ENCODE measurements around the gene ATP5IF1.

Gene ATP5IF1

DNA sequence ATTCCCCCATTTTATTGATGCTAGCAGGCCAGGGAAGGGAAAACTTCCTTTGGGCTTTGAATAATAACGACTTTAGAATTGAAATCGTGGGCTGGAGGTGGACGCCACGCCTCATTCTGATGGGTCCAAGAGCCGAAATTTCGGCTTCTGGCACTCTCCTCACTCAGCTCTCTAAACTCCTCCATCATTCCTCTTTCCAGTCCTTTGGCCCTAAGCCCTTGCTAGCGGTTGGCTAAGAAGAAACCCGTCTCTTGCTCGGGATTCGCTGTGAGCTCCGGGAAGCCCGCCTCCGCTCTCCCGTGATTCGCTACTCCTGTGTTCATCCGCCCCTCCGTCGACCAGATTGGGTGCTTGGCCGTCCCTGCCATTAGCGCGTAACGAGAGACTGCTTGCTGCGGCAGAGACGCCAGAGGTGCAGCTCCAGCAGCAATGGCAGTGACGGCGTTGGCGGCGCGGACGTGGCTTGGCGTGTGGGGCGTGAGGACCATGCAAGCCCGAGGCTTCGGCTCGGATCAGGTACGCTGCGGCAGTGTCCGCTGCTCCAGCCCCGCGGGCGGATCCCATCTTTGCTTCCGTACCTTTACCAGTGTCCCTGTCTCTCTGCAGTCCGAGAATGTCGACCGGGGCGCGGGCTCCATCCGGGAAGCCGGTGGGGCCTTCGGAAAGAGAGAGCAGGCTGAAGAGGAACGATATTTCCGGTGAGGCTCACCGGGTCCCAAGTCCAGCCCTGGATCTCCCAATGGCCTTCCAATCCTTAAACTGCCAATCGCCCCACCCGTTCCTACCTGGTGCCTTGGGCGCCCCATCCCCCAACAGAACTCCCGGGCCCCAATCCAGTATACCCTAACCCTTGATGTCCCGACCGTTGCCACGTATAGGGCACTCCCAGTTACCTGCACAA is at the start of gene ATP5IF1:
Gene ATP5IF1 (plus strand): TSS at position 370 of the 901 bp plus-strand sequence. CDS start 60 bp downstream, at position 430.
- peak; percentile 91 for DNase-seq (ENCODE audit: low read depth)

DNA sequence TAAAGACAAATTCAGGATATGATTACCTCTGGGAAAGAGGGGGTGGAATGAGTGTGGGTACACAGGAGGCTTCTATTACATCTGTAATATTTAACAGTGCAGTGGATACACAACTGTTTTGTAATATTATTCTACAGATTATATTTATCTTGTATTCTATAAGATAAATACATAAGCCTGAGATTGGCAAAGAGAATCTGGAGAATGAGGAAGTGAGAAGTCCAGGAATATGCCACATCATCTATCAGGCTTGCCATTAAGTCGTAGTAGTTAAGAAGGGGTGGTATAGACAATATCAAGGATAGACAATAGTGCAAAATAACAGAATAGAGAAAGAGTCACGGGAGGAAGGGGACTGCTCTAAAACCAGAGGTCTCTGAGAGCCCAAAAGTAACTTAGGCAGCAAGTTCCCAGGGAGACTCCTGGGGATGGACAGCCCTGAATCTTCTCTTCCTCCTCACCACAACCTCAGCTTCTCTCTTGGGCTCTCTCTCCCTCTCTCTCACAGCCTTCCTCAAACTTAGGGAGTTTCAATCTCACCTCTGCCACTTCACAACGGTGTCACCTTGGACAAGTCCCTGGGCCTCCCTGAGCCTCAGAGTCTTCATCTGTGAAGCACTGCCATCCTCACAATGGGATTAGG is 45.5 kb upstream of the ATP5IF1 start:
- DNase-seq (ENCODE audit: low read depth), result no peak

DNA sequence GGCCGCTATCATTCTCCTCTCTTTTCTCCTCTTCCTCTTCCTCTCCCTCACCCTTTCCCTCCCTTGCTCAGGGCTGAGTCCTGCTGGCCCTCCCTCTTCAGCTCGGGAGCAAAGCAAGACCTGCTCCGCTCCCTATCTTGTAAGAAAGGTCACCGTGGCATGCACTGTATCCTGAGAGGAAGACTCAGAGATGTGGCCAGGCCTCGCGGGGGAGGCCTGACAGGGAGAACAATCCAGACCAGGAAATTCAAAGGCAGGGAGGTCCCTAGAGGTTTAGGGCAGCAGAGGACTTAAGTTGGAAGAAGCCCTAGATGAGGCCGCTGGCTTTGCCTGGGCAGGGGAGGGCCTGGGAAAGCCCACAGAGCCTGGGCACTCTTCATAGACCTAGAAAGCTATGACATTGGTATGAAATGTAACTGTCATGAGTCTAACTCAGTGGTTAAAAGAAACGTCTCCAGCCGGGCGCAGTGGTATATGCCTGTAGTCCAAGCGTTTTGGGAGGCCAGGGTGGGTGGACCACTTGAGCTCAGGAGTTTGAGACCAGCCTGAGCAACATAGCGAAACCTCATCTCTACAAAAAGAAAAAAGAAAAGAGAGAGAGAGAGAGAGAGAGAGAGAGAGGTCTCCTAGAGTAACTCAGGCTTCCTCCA is 44.8 kb upstream of the ATP5IF1 start:
- DNase-seq (ENCODE audit: low read depth), result no peak

DNA sequence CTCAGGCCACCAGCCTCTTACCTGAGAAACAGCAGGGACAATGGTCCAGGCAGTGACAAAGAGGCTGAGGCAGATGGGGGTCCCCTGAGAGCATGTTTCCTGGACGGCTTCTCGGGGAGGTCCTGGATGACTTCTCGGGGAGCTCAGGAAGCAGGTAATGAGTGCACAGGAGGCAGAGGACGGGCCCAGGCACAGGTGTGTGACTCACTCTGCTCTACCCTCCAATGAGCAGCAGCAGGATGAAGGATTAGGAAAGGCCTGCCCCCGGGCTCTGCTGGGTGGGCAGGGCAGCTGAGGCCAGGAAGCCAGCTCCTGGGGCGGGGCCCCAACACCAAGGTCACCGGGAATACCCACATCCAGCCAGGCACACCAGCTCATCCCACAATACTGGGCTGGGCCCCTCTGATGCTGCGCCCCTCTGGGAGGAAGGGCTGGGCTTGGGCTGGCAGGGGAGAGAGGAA is 42.2 kb upstream of the ATP5IF1 start:
- DNase-seq (ENCODE audit: low read depth), result no peak

DNA sequence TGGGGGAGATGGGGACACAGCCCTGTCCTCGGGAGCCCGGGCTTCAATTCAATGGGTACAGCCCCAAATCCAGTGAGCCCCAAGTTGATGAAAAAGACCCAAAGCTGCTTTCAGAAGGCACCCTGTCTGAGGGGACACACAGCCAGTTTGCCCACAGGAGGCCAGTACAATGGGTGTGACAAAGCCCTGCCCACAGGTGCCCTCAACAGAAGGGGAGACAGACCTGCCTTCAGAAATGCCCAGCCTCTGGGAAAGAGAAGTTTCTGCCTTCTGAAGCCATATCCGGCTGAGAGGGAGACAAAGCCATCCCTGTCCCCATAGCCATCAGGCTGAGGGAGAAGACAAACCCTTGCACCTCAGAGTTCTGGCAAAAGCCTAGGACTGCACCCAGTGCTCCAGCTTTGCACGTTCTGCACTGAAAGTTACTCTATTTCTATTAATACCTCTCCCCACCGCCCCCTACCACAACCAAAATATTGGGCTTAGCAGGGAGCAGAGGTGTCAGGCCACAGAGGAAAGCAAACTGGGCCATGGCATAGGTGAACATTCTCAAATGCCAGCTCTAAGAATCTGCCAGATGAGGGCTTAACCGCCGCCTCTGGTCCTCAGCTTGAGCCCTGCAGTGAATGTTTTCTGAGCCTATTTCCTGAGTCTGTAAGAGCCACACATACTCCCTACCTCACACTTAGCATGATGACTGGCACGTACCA is 41.4 kb upstream of the ATP5IF1 start:
- no peak for DNase-seq (ENCODE audit: low read depth)

DNA sequence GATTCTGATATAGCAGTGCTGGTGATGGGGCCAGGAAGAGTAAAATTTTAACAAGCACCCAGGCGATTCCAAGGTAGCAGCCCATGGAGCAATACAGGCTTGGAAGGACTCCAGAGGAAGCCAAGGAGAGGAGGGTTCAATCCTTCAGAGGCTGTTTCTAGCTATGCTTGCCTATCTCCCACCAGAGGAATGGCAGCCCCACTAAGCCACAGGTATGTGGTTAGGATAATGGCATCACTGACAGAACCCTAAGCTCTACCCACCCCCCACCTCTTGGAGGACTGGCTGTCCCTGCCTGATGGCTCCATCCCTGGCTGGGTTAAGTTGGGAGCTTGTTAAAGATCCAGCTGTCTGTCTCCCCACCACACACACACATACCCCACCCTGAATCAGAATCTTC is 40.1 kb upstream of the ATP5IF1 start:
- DNase-seq (ENCODE audit: low read depth), result no peak

DNA sequence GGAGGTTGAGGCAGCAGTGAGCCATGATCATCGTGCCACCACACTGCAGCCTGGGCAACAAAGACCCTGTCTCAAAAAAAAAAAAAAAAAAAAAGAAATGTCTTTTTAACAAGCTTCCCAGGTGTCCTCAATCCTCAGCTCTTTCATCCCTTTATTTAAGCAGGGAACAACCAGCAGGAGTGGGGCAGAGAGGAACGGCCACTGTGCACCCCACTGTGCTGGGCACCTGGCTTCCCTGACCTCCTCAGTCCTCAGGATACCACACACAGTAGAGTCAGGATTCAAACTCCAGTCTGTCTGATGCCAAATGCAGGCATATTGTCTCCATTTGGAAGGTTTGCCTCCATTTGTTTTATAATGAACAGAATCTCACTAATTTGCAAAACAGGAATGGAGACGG is 39.6 kb upstream of the ATP5IF1 start:
- no peak for DNase-seq (ENCODE audit: low read depth)

DNA sequence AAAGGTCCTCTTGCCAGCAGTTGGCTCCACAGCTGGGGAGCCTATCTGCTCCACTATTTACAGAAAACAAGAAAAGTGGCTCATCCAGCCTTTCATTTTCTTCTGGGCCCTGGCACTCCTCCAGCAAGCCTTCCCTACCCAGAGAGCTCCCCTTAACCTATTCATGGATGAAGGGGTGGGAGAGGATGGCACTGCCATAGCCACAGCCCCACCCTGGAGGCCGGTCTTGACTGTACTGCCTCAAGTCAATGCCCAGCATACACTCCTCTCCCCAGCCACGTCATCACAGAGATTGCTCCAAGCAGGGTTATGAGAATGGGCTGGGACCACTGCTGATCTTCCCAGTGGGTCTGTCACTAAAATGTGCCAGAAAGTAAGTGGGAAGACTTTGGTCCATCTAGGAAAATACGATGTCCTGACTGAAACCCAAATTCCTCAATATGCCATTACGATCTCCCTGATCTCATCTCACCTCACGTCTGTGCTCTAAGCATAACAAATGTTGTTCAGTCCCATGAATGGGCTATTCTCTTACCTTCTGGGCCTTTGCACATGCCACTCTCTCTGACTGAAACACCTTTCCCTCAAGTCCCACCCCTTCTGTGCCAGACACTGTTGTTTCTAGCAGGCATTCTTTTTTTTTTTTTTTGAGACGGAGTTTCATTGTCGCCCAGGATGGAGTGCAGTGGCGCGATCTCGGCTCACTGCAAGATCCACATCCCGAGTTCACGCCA is 38.1 kb upstream of the ATP5IF1 start:
- DNase-seq (ENCODE audit: low read depth), result no peak

DNA sequence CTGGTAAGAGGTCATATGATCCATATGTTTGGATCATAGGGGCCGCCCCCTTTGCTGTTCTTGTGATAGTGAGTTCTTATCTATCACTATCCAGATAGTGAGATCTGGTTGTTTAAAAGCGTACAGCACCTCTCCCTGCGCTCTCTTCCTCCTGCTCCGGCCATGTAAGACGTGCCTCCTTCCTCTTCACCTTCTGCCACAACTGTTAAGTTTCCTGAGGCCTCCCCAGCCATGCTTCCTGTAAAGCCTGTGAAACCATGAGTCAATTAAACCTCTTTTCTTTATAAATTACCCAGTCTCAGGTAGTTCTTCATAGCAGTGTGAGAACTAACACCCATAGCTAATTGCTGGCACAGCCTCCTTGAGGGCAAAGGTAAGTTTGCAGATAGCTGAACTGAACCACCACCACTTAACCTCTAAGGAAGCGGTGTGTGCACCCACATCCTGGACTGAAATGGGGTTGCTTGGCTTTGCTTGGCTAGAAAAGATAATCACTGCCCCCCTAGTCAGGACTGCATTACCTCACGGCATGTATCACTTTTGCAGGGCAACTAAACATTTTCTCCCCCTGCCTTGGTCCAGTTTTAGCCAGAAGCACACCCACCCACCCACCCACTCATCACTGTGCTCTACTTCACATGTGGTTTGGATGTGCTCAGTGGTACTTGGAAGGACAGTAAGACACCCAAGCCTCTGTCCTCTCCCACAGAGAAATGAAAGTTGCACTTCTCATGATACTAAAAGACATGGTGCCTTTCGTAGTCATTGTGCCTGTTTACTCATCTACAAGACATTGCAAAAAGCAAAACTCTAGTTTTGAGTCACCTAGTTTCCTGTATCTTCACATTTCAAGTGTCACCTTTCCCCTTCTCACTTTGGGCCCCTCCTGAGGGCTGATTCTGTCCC is 36.3 kb upstream of the ATP5IF1 start:
- DNase-seq (ENCODE audit: low read depth), result peak; percentile 4

DNA sequence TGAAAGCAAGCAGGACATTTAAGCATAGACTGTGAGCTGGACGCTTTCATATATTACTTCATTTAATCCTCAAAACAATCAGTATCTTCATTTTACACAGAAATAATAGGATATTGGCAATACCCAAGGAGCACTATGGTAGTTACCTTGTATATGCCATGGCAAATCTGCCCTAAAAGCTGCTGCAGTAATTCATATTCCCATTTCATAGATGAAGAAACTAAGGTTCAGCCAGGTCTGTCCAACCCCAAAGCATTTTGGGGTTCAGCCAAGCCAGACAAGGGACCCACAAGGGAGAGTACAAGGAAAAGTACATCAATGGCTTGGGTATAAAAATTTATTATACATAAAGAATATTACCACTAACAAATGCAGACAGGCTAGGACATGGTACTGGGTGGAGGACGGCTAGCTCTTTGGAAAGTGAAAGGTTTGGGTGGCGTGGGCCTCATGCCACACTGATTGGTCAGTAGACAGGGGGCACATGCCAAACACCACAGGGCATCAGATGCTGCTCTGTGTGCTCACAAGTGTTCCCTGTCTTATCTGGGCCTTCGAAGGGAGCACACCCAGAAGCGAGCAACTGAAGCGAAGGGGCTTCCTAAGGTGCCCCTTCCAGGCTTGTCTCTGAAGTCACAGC is 35.6 kb upstream of the ATP5IF1 start:
- no peak for DNase-seq (ENCODE audit: low read depth)

DNA sequence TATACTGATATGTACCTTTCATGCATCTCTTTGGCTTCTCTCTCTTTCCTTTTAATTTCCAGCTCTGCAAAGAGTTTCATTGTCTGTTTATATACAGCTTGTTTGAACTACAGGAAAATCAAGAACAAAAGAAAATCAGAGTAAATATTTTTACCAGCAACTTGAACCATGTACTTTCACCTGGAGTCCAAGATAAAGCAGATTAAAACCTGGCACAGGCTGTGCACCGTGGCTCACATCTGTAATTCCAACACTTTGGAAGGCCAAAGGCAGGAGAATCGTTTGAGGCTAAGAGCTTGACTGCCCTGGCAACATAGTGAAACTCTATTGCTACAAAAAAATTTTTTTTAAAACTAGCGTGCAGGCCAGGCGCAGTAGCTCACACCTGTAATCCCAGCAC is 30.7 kb upstream of the ATP5IF1 start:
- DNase-seq (ENCODE audit: low read depth), result no peak

DNA sequence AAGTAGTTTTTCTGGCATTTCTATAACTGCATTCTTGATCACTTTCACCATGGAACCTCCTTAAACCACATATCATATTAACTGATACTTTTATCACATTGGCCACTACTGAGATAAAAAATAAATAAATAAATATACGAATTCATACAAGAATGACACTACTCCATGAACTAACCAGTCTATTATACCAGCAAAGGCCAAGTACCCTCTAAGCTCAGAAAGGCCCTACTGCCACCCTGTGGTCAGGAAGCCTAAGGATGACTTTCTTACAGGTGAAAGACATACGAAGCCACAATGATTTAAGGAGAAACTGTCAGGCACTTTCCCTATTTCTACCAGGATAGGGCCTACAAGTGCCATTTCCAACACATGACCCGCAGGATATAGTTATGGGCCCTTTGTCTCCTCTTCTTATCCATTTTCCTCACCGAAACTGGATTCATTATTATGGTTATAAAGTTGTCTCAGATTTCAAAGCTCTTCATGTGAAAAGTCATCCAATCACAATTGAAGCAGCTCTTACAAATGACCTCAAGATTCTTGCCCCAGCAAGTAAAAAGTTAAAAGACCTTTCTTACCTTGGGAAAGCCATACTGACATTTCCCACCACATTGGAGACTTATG is 27.0 kb upstream of the ATP5IF1 start:
- peak; percentile 27 for DNase-seq (ENCODE audit: low read depth)

DNA sequence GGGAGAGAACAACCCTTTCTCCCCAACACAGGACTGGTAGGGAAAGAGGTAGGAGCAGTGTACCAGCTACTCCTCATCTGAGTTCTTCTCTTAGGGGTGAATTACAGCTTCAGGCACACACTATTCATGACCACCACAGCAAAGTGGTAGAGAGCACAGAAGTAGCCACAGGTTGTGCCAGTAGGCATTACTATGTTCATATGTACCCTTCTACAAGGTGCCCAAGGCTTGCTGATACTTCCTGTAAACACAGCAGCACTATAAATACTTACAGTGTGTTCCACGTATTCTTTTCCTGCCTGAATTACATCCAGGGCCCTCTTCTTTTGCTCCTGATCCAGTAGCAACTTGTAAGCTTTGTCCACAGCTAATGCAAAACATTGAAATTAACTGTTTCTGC is 26.2 kb upstream of the ATP5IF1 start:
- DNase-seq (ENCODE audit: low read depth), result no peak

DNA sequence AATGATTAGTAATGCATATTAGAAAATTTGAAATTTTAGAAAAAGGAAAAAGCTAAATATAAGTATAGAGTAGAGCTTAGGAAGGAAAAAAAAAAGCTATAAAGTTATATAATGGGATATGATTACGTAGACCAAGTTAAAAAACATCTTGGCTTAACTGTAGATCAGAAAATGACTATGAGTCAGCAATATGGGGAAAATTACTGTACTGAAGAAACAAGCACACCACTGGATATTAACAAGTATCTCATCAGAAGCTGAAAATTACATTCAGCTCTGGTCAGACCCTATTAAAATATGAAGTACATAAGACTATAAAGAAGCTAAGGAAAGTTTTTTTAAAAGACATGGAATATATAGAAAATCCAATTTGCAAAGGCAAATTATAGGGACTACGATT is 22.6 kb upstream of the ATP5IF1 start:
- DNase-seq (ENCODE audit: low read depth), result no peak

DNA sequence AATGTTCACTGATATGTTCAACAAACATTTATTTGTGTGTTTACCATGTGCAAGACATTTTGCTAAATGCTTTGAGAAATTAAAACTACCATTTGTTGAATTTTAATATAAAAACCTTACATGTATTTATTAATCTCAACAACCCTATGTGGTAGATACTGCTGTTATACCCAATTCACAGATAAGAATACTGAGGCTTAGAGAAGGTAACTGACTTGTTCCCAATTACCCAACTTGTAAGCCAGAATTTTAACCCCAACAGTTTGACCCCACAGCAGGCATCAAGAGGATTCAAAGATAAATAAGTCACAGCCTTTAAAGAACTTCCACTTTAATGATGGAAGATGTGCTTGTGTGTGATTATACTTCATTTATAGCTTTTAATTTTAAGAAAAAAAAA is 6.8 kb upstream of the ATP5IF1 start:
- DNase-seq (ENCODE audit: low read depth), result no peak

DNA sequence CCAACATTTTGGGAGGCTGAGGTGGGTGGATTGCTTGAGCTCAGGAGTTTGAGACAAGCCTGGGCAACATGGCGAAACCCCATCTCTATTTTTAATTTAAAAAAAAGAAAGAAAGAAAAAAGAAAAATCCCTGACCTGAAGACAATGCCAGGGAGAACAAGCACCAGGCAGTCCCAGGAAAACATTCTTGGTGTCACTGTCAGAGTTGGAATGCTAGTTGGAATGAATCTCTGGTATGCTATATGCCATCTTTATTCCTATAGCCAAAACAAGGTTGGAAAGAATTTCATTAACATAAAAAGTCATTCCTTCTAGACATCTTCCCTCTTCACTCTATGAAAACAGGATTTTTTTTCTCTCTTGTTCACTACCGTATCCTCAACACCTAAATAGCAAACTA is 5.9 kb upstream of the ATP5IF1 start:
- DNase-seq (ENCODE audit: low read depth), result no peak

DNA sequence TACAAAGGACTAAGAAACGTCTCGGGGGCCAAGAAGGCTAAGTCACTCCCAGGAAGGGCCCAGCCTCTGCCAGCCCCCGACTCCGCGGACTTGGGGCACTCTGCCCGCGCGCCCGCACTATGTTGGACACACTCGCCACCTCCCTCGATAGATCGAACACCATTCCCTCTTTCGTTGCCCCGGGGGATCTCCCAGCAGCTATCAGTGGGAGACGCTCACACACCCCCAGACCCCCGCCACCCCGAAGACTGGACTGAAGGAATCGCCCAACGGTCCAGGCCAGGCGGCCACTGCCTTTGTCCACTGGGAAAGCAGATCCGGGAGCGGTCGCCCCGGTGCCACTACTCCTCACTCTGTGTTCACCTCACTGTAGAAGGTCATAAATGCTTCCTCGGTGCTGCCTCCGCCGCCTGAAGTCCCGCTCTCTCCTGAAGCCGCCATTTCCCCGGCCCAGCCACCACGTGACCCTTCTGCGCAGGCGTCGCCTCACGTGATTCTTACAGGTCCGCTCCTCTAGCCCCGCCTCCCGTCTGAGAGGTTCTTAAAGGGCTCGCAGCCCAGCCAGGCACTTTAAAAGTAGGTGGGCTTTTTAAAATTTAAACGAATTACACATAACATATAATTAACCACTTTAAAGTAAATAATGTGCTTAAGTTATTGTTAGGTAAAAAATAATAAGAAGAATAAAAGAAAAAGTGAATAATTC is 3.2 kb upstream of the ATP5IF1 start, which contains the start of gene DNAJC8:
Gene DNAJC8 (minus strand): TSS at position 472 of the 706 bp plus-strand sequence. CDS start 31 bp downstream, at position 441.
- DNase-seq (ENCODE audit: low read depth), result peak; percentile 95

DNA sequence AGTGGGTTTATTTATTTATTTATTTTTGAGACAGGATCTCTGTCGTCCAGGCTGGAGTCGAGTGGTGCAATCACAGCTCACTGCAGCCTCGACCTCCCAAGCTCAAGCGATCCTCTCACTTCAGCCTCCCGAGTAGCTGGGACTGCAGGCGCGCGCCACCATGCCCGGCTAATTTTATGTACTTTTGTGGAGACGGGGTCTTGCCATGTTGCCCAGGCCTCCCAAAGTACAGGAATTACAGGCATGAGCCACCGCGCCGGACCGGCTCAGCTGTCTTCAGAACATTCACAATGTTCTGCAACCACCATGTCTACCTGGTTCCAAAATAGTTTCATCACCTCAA is 2.7 kb upstream of the ATP5IF1 start:
- DNase-seq (ENCODE audit: low read depth), result no peak

All from stimulated activated CD4-positive, alpha-beta T cell treated with anti-CD3 and anti-CD28 coated beads, Interleukin-2, amount 100 ng/mL, for 4 hours (primary cell).